HG03442 (cell line): Measurements from ENCODE around the gene LCP2.
A peak's percentile ranks its signal among the peaks of the same experiment; 100 is the strongest.

Experiments
- ATAC-seq: cut with Tn5 transposase; IDR thresholded peaks from one replicate; pipeline ENCODE4 v1.9.1; 2021; ENCODE audit warnings: mild to moderate bottlenecking, moderate library complexity; ENCODE audit not compliant: unreplicated experiment

LCP2 gene

DNA sequence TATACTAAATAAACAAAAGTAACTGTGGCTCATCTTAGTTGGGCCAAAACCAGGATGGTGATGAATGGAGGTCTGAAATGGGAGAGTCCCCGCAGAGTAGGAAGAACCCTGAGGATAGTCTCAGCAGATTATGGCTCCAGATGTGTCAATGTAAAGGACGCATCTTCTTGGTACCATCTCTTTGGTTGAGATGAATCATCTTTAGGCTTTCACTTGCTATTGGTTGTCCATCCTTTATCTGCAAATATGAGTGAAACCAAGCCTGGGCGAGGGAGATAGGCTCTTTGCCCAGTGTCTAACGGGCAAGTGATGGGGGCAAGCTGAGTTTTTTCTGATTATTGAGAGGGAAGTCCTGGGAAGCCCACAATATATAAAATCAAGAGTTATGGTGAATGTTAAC, 19.4 kb upstream of the LCP2 start:
- no peak for ATAC-seq

DNA sequence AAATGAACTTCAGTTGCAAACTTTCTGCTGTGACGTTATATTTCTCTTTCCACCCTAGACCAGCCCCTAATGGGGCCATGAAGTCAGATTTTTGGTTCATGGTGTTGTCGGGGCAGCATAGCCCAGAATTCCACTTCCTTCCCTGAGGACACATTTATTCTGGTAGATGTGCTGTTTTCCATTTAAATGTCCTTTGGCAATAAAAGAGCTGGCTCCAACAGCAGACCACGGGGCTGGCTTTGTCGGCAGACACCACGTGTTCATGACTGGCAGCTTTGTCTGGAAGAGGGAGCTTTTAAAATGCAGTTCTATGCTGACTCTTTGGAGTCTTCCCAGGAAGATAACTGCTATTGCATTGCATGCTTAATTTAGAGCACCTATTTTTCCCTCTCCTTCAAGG, 17.6 kb upstream of the LCP2 start:
- ATAC-seq = no peak

DNA sequence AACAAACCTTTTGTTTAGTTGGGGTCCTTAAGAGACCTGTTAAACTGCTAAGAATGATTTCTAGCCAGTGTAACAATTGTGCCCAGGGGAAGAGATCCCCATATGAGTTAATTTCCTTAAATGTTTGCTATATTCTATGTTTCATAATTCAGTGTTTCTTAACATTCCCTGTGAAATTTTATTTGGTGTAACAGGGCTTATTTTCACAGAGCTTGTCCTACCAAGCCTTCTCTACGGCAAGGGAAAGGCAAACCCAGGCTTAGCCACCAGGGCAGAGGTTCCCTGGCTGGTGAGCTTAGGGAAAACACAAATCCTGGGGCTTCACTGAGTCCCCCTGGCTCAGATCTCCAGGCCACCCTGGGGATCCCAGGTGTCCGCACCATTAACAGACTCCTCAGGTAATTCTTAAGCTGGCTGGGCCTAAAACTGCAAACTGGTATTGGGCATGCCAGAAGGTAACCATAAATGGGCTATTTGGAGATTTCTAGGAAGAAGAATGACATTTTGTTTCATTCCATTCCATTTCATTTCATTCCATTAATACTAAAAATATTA, 17.0 kb upstream of the LCP2 start:
- no peak for ATAC-seq

DNA sequence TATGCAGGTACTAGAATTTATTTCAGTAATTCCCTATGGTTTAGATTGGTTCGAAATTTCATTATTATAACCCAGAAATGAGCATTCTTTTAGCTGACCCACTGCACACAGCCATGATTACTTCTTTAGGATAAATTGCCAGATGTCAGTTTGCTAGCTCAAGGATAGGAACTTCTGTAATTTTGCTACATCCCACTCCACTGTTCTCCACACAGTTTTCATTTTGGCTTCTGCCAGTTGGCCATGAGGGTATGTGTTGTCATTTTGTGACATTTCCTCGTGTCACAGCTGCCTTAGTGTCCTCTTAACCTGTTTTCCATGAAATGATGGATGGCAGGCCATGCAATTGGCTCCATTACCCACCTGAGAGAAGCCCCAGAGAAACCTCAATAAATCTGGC, 16.2 kb upstream of the LCP2 start:
- ATAC-seq = no peak

DNA sequence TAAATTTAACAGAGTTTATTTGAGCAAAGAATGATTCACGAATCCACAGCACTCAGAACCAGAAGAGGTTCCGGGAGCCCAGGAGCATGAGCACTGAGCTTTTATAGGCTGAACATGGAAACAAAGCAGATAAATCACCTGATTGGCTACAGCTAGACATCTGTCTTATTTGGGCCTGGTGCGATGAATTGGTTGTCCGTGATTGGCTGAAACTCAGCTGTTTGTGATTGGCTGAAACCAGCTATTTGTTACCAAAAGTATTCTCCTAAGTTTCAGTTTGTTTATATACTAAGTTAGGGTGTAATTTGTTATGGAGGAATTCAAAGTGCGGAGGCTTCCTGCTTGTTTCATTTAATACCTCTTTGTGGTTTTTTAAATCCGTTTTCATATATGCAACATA, 15.8 kb upstream of the LCP2 start:
- no peak for ATAC-seq

DNA sequence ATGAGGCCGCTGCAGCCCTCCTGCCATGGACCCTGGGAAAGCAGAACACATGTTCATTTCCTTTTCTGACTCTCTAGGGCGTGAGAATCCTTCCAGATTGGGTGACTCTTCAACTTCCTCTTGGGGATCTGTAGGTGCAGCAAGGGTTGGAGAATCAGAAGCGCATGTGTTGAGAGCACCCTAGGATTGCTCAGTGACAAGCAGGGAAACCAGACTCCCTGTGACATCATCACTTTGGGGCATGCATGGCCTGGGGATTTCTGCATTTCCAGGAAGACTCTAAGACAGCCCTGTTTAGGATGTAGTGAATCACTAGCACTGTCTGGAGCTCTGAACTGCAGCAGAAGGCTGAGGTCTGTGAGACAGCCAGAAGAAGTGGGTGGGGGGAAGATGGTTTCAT, 15.1 kb upstream of the LCP2 start:
- ATAC-seq = peak; percentile 79

DNA sequence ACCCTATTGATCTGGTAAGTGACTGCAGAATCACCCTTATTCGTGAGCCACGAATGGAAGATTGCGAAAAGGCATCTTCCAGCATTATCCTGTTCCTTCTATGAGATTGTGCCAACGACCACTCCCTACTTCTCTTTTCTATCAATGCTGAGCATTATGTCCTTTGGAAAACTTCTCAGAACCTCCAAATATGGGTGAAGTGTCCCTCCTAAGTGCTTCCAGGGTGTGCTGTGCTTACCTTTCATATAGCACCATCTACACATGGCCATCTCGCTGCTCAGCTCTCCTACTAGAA, 14.7 kb upstream of the LCP2 start:
- ATAC-seq = no peak

DNA sequence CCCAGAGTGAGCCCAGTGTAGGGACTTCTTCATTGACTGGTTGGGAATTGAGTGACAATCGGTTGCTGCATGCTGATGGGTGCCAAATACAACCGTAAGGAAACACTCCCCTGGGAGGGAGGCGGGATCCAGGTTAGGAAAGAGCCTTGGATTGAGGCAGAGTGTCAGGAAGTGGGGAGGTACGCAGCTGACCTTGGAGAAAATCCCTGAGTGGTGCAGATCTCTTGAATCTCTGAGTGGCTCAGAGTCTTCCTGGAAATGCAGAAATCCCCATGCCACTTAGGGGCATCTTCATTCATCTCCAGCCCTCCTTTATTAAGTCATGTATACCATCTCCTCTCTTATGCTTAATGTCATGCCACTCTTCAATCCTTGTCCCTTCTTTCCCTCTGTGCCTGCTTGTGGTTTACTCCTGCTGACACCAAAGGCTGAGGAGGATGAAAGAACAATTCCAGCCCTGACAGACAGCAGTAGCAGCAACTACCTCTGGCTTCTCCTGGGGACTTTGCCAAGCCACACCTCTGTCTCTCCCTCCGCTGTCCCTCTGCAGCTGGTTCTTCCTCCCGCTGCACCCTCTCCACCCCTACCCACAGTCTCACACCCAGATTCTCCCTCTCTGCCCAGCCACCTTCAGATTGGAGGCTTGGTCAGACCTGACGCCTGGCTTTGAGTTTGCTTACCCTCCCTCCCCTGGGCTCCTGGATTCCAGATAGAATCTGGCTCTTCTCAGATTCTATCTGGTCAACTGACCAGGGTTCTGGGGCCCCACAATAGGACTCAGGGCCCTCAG, 14.1 kb upstream of the LCP2 start:
- no peak for ATAC-seq

DNA sequence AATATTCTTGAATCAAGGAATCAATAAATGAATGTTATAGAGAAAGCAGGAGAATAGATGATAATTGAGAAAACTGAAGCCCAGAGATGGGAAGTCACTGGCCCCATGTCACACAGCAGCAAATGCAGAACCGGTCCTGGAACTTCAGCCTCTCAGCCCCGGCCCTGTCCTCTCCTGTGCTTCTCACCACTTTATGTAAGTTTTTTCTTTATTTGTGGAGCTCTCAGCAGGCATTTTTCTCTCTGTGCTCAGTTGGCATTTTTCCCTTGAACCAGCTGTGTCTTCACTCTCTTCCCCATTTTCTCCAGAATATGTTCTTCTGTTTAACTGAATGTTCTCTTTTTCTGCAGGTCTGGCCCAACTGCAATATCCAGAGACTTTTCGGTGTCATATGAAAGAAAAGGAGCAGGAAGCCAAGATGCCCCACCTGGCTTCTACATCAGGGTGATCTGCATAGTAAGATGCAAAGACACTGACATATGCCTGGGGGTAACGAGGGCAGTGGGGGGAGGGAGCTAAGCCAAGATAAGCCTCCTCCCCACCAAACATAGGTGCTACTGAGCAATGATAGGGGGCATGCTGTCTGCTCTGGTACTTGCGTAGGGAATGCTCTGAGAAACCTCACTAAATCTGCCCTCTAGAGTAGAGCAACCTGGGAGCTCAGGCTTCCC, 12.8 kb upstream of the LCP2 start:
- no peak for ATAC-seq

DNA sequence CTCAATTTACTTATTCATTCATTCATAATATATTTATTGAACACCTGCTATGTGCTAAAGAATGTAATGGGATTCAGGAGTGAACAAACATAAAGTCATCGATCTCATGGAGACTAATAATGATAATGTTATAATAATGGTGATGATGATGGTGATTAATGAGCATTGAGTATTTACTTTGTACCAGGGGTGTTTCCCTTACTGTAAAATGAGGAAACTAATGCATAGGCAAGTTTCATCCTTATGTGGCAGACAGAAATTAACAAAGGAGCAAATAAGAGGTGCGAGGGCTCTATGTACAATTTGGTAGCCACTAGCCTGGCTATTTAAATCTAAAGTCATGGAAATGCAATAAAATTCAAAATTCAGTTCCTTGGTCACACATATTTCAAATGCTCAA, 11.1 kb upstream of the LCP2 start:
- no peak for ATAC-seq

DNA sequence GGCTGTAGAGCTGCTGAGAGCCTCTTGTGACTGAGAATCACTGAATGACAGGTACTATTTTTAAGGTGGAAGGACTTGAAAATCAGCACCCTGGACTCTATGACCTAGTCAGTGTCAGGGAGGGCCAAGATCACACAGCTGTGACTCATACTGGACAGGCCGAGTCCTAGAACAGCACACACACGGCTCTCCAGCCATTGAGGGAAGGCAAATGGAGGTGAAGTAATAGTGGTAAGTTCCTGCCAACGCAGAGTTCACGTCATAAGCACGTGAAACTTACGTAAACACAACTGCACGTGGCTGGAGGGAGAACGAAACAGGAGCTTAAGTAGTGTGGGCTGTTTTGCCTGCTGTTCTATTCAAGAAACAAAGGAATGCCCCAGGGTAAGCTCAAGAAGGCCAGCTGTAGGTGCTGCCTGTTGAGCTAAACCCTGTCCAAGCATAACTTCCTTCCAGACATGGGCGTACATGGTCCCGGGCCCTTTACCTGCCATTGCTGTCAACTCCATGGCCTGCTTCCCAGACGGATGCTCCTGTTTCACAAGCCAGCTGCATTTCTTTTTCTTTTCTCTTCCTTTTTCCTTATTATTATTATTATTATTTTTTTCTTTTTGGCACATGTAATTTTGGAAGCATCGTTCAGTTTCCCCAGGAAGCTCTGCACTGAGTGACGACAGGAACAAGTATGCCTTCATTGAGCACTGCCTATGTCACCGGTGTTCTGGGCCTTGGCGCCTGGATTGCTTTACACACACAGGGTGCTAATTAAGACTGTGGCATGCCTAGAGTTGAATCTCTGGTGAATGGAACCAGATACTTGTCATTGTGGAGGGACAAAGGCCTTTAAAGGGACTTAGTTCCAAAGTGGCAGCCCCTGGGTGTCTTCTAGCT, 10.2 kb upstream of the LCP2 start:
- no peak for ATAC-seq

DNA sequence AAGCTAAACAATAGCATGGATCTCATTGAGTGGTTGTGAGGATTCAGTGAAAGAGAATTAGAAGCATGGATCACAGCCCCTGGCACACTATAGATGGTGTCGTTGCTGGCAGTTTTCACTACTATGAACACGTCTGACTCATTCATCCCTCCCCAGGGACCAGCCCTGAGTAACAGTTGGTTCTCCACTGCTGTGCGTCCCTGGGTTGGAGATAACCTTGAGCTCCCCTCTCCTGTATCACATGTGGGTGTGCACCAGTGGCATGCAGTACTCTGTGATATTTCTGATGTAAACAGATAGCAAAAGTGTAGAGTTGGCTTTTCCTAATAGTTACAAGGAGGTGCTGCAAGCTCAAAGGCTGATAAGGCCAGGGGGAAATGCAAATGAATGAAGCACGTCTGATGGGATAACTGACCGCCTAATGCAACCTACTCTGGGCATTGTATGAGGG, 8.8 kb upstream of the LCP2 start:
- peak; percentile 82 for ATAC-seq

DNA sequence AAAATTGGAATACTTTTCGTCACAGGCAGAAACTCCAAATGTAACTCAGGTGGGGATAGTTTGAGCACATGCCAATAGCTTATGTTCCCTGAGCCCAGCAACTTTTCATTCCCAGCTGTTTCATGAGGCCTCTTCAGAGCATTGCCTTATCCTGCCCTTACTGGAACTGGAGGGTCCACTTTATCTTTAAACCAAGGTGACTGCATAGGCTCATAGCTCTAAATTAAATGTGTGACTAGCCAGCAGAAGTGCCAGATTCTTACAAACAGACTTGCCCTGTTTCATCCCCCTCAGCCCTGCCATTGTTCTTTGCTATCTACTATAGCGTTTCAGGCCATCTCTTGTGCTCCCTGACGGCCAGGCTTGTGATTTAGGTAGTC, 8.1 kb upstream of the LCP2 start:
- ATAC-seq = no peak

DNA sequence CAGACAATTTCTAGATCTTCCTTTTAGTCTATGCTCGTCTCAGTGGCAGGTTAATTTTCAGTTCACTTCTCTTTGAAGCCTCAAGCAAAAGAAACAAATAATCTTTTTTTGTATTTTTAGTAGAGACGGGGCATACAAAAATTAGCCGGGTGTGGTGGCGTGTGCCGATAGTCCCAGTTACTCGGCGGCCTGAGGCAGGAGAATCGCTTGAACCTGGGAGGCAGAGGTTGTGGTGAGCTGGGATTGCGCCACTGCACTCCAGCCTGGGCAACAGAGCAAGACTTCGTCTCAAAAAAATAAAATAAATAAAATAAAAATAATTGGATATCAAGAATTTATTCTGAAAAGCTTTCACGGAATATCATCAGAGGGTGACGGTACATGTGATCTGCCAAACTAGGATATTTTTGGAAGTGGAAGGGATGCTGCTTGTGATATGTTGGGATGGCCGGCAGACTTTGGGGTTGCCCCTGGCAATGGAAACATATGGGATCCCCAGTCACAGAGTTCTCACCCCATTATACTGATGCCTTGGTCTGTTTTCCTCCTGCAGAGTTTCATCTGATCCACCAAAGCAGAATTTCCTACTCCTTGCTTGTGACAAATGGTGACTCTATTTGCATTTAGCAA, 7.6 kb upstream of the LCP2 start:
- ATAC-seq = no peak

DNA sequence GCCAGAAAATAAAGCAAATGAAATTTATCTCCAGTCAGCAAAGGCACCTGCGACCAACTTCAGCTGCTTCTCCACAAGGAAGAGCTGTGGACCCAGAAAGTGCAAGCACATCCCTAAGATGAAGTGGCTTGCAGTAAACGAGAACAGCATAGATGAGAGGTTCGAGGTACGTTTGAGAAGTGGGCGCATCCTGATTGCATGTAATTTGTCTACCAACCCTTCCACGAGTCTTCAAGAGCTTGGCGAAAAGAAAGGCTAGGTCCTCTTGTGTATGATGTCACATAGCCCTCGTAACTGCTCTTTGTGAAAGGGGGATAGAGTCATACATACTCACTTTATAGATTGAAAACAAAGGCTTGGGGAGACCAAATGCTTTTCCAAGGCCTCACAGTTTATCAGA, 6.0 kb upstream of the LCP2 start:
- ATAC-seq = no peak

DNA sequence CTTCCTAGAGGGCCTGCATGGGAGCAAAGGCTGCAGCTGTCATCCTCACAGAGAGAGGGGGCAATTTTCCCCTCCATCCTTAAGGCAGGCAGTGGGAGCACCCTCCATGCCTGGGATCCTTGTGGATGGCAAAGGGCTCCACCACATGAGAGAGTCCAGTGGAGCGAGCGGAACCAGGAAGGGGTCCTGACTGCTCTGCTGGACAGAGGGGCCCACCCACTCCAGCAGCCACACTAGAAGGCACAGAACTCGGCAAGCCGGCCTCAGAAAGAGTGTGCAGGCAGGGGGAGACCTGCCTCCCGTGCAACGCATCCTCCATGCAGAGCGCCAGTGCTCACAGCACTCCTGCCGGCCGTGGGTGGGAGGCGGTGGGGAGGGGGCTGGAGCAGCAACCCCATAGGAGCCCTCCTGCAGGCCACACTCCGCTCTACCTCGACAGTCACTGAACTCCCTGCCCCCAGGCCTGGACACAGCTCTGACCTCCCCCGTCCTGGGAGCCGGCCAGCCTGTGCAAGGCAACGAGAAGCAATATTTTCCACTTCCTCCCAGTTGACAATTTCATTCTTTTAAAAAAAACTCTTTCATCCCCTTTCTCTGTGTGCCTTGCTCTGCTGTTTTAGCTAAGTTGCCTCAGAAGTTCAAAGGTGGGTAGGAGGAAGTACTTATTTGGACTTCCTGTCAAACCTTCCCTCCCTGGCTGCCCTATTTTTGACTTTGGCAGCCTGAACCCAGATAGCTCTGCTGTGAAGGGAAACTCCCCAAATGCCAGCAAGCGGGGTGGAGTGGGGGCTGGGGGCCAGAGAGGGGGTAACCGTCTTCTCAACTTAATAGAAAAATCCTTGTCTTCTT, 5.3 kb upstream of the LCP2 start:
- ATAC-seq = peak; percentile 83

DNA sequence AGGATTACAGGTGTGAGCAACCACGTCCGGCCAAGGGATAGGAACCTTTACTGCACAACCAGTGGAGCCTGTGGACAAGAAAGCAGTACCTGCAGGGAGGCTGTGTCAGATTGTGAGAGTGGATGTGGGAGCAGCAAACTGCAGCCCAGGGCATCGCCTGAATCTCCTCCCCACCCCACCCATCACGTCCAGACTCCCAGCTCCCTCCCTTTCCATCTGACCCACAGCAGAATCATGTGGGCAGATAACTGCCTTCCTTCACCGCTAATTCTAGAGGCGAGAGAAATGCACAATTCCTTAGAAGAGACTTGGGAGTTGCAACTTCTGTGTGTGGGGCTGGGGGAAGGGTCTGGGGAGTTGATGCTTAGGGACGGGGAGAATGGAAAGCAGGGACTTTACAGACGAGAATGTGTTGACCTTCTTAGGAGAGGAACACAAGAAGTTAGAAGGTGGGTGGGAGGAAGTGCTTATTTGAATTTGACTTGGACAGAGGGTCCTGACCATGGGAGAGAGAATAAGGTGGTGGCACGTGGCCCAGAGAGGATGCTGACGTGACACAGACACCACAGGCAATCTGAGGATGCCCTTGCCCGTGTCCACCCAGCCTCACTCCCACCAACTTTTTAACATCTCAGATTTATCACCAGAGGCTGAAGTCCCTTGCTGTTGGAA, 4.5 kb upstream of the LCP2 start:
- no peak for ATAC-seq

DNA sequence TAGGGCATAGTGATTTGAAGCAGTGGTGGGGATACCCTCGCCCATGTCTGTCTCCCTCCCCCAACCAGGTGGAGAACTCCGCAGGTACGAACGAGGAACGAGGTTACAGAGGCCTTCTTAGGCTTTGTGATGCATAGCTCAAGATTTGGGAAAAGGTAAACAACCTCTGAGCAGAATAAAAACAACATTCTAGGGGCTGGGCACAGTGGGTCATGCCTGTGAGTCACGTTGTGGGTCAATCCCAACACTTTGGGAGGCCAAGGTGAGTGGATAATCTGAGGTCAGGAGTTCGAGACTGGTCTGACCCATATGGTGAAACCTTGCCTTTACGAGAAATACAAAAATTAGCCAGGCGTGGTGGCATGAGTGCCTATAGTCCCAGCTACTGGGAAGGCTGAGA, 3.6 kb upstream of the LCP2 start:
- no peak for ATAC-seq

DNA sequence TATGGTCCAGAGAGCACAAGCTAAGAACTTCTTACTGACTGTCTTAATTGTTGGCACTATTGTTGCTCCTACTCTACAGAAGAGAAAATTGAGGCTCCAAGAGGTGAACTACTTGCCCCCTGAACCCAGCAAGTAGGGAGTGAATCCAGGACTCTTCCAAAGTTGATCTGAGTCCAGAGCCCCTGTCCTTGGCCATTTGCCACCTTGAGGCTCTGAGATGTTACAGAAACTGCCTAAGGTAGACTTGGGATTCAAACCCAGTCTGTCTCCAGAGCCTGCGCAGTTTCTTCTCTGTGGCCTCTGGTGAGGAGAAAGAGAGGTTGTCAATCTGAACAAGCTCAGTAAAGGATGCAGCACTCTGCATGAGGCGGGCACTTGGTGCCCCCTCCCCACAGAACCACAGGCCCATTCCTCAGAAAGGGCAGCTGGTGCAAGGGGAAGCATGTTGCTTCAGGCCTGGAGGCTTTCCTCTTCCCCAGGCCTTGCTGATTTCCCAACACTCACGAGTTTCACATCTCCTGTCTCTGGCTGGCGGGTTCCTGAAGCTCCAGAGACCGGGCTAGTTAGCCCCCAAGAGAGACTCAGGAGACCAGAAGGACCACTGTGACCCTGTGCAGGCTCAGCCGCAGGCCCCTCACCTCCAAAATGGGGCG, 2.9 kb upstream of the LCP2 start:
- no peak for ATAC-seq
